GM21360 (cell line): Measurements from ENCODE around the gene ARID1B.

ENCODE experiments used
- ATAC-seq: cut with Tn5 transposase; IDR thresholded peaks from one replicate; pipeline ENCODE4 v1.9.1; 2021; ENCODE audit warnings: mild to moderate bottlenecking, moderate library complexity; ENCODE audit not compliant: unreplicated experiment

Gene ARID1B

GRCh38 chr6:157168471-157168870, 391.3 kb downstream of the ARID1B start:
- ATAC-seq = no peak

GRCh38 chr6:157169226-157169625, 392.0 kb downstream of the ARID1B start:
- ATAC-seq = no peak

- no peak for ATAC-seq
Observed at GRCh38 chr6:157169656-157170055, 392.5 kb downstream of the ARID1B start.

GRCh38 chr6:157170535-157170934, 393.4 kb downstream of the ARID1B start:
- ATAC-seq = no peak

- ATAC-seq = no peak
Observed at GRCh38 chr6:157171801-157172200, 394.6 kb downstream of the ARID1B start.

GRCh38 chr6:157172231-157172701, 395.1 kb downstream of the ARID1B start:
- ATAC-seq = no peak

GRCh38 chr6:157172830-157173536, 395.8 kb downstream of the ARID1B start:
- ATAC-seq = no peak

GRCh38 chr6:157173776-157174175, 396.6 kb downstream of the ARID1B start:
- ATAC-seq = no peak

- no peak for ATAC-seq
Observed at GRCh38 chr6:157174731-157175130, 397.6 kb downstream of the ARID1B start.

GRCh38 chr6:157177731-157178336, 400.7 kb downstream of the ARID1B start:
- ATAC-seq = no peak

- ATAC-seq = no peak
Observed at GRCh38 chr6:157181649-157182048, 404.5 kb downstream of the ARID1B start.

GRCh38 chr6:157182503-157183264, 405.5 kb downstream of the ARID1B start:
- no peak for ATAC-seq

GRCh38 chr6:157184202-157185015, 407.2 kb downstream of the ARID1B start:
- ATAC-seq = no peak

GRCh38 chr6:157185171-157185570, 408.0 kb downstream of the ARID1B start:
- no peak for ATAC-seq

- ATAC-seq = no peak
Observed at GRCh38 chr6:157185986-157186385, 408.8 kb downstream of the ARID1B start.

GRCh38 chr6:157186785-157187181, 409.6 kb downstream of the ARID1B start:
- ATAC-seq = no peak

- ATAC-seq = no peak
Observed at GRCh38 chr6:157187182-157188083, 410.3 kb downstream of the ARID1B start.

GRCh38 chr6:157188213-157188612, 411.0 kb downstream of the ARID1B start:
- no peak for ATAC-seq

GRCh38 chr6:157193443-157193996, 416.3 kb downstream of the ARID1B start:
- no peak for ATAC-seq

GRCh38 chr6:157194110-157194509, 416.9 kb downstream of the ARID1B start:
- no peak for ATAC-seq
